H1 (cell line): ENCODE data around the gene EWSR1. TPM values are rescaled to one million over a fixed set of nuclear protein-coding genes. Genes with fewer than 3 reads are reported as not detected.

Source experiments
- CTBP2 ChIP-seq: IDR thresholded peaks from 2 replicates; pipeline ENCODE4 v1.7.0; 2011; ENCODE audit warnings: borderline replicate concordance, mild to moderate bottlenecking, moderate library complexity, mixed read lengths, low read length; ENCODE audit not compliant: insufficient read depth, insufficient read length
- polyA plus RNA-seq, 7 experiments: library from polyadenylated mRNA; depleted of rRNA in 3 of 7; stranded (reverse) in 5 of 7; unstranded in 2 of 7; fragments of >200 nt in 5 of 7; fragments of 200-250 nt in 2 of 7; gene quantifications; 1 replicate in 5 of 7; 2 replicates in 1 of 7; 4 replicates in 1 of 7; pipeline versions ENCODE4 v1.2.1 to v1.2.3, GENCODE V29; 2011 to 2013; ENCODE audit warnings: missing spikeins in 2 of 7, mixed read lengths in 2 of 7
- total RNA-seq: library from RNA; stranded (reverse); fragmentation: NEBNext Ultra II Directional; extraction: Animal tissue kit (Norgen Biotek cat#: 25700); gene quantifications from 2 replicates; pipeline ENCODE4 v1.2.1, GENCODE V29; 2021
- TF ChIP-seq, protein P1 (sequence below): fragments of 300-600 bp; sonication (generic); IDR thresholded peaks from 2 replicates; pipeline ENCODE4 v1.7.1; 2012; ENCODE audit warnings: low read length, moderate library complexity, mild to moderate bottlenecking, inconsistent platforms; ENCODE audit not compliant: insufficient replicate concordance

The EWSR1 gene
- total and polyA plus RNA-seq, 2 of the 8 experiments (the other 6 are each of a cell fraction or from before 2014, with no cell fraction given): 387 to 930 TPM

DNA sequence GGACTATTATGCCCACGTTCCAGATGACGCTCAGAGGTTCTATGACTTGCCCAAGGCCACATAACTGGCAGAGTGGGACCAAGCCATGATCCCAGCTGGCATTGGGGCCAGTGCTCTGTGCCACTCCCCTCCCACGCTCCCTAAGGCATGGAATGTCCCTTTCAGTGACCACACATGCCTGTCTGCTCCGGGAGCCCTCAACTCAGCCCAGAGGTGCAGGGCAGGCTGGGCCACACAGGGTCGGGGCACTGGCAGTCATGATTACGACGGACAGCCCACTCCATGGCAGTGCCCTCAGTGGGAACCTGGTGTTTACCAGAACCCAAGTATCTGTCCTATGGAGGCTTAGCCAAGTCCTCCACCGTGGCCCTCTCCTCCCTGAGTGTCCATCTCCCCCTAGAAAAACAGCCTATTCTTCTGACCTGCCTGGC, 10.3 kb upstream of the EWSR1 start (continued):
- TF ChIP-seq, protein P1, sequence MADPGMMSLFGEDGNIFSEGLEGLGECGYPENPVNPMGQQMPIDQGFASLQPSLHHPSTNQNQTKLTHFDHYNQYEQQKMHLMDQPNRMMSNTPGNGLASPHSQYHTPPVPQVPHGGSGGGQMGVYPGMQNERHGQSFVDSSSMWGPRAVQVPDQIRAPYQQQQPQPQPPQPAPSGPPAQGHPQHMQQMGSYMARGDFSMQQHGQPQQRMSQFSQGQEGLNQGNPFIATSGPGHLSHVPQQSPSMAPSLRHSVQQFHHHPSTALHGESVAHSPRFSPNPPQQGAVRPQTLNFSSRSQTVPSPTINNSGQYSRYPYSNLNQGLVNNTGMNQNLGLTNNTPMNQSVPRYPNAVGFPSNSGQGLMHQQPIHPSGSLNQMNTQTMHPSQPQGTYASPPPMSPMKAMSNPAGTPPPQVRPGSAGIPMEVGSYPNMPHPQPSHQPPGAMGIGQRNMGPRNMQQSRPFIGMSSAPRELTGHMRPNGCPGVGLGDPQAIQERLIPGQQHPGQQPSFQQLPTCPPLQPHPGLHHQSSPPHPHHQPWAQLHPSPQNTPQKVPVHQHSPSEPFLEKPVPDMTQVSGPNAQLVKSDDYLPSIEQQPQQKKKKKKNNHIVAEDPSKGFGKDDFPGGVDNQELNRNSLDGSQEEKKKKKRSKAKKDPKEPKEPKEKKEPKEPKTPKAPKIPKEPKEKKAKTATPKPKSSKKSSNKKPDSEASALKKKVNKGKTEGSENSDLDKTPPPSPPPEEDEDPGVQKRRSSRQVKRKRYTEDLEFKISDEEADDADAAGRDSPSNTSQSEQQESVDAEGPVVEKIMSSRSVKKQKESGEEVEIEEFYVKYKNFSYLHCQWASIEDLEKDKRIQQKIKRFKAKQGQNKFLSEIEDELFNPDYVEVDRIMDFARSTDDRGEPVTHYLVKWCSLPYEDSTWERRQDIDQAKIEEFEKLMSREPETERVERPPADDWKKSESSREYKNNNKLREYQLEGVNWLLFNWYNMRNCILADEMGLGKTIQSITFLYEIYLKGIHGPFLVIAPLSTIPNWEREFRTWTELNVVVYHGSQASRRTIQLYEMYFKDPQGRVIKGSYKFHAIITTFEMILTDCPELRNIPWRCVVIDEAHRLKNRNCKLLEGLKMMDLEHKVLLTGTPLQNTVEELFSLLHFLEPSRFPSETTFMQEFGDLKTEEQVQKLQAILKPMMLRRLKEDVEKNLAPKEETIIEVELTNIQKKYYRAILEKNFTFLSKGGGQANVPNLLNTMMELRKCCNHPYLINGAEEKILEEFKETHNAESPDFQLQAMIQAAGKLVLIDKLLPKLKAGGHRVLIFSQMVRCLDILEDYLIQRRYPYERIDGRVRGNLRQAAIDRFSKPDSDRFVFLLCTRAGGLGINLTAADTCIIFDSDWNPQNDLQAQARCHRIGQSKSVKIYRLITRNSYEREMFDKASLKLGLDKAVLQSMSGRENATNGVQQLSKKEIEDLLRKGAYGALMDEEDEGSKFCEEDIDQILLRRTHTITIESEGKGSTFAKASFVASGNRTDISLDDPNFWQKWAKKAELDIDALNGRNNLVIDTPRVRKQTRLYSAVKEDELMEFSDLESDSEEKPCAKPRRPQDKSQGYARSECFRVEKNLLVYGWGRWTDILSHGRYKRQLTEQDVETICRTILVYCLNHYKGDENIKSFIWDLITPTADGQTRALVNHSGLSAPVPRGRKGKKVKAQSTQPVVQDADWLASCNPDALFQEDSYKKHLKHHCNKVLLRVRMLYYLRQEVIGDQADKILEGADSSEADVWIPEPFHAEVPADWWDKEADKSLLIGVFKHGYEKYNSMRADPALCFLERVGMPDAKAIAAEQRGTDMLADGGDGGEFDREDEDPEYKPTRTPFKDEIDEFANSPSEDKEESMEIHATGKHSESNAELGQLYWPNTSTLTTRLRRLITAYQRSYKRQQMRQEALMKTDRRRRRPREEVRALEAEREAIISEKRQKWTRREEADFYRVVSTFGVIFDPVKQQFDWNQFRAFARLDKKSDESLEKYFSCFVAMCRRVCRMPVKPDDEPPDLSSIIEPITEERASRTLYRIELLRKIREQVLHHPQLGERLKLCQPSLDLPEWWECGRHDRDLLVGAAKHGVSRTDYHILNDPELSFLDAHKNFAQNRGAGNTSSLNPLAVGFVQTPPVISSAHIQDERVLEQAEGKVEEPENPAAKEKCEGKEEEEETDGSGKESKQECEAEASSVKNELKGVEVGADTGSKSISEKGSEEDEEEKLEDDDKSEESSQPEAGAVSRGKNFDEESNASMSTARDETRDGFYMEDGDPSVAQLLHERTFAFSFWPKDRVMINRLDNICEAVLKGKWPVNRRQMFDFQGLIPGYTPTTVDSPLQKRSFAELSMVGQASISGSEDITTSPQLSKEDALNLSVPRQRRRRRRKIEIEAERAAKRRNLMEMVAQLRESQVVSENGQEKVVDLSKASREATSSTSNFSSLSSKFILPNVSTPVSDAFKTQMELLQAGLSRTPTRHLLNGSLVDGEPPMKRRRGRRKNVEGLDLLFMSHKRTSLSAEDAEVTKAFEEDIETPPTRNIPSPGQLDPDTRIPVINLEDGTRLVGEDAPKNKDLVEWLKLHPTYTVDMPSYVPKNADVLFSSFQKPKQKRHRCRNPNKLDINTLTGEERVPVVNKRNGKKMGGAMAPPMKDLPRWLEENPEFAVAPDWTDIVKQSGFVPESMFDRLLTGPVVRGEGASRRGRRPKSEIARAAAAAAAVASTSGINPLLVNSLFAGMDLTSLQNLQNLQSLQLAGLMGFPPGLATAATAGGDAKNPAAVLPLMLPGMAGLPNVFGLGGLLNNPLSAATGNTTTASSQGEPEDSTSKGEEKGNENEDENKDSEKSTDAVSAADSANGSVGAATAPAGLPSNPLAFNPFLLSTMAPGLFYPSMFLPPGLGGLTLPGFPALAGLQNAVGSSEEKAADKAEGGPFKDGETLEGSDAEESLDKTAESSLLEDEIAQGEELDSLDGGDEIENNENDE: no peak
- no peak for TF ChIP-seq CTBP2
- TF ChIP-seq, all 59 proteins: peak for 0
